ENCODE measurements around the gene LAMA3.

GRCh38 chr18:23861805-23862470 is 172.7 kb downstream of the LAMA3 start:
- TF ChIP-seq POLR2A (IDR thresholded peaks at IDR 0.05; ENCODE audit: low read depth, low read length) (no peak), CTCF (IDR thresholded peaks at IDR 0.05 in 2 of 3, conservative IDR thresholded peaks at IDR 0.05 in 1 of 3; ENCODE audit: control insufficient read depth in 2 of 3, extremely low read depth in 1 of 3, insufficient read depth in 1 of 3, low read depth in 3 of 3, low read length in 3 of 3) (no peak), HSF1 (IDR thresholded peaks at IDR 0.05; ENCODE audit: low read depth, low read length) (no peak), BRCA1 (IDR thresholded peaks at IDR 0.05; ENCODE audit: low read depth, low read length) (no peak), TCF12 (IDR thresholded peaks at IDR 0.05; ENCODE audit: low read depth, low read length) (no peak), RFX5 (IDR thresholded peaks at IDR 0.05; ENCODE audit: low read depth, low read length) (no peak), SREBF1 (IDR thresholded peaks at IDR 0.05; ENCODE audit: low read length) (no peak), CREB1 (IDR thresholded peaks at IDR 0.05; ENCODE audit: low read depth) (no peak), ZNF622 (IDR thresholded peaks at IDR 0.05) (no peak)

Measured in GM12878 (cell line).